ENCODE measurements around the gene CRX.
"Not testable (repeated sequence)": the region's sequence is repeated elsewhere in the genome, so short reads cannot be mapped to it uniquely, and the experiment has no call there.

DNA sequence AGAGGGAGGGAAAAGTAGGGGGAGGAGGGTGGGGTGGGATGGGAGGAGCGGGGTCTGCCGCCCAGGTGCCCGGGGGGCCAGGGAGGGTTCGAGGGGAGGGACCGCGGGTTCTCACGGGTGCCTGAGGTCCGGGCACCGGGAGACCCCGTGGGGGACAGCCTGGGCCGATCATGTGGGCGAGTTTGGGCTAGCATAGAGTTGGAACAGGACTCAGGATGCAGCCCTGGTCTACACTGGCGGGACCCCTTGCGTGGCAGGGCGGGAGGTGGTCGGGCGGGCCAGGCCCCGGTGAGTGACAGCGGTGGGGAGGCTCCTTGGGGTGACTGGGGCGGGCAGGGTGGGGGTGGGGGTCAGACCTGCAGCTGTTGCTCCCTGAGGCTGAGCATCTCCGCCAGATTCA is 18.6 kb upstream of the CRX start:
- not testable (repeated sequence) for TF ChIP-seq EZH2 (IDR thresholded peaks at IDR 0.05; ENCODE audit: borderline replicate concordance, low read depth, low read length, severe bottlenecking)
- TF ChIP-seq, protein P1, sequence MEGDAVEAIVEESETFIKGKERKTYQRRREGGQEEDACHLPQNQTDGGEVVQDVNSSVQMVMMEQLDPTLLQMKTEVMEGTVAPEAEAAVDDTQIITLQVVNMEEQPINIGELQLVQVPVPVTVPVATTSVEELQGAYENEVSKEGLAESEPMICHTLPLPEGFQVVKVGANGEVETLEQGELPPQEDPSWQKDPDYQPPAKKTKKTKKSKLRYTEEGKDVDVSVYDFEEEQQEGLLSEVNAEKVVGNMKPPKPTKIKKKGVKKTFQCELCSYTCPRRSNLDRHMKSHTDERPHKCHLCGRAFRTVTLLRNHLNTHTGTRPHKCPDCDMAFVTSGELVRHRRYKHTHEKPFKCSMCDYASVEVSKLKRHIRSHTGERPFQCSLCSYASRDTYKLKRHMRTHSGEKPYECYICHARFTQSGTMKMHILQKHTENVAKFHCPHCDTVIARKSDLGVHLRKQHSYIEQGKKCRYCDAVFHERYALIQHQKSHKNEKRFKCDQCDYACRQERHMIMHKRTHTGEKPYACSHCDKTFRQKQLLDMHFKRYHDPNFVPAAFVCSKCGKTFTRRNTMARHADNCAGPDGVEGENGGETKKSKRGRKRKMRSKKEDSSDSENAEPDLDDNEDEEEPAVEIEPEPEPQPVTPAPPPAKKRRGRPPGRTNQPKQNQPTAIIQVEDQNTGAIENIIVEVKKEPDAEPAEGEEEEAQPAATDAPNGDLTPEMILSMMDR (IDR thresholded peaks at IDR 0.05; ENCODE audit: borderline replicate concordance, extremely low read depth, low read length, poor library complexity, severe bottlenecking), result not testable (repeated sequence)
